H1 (cell line): Measurements from ENCODE around the gene BCKDHA. TPM values are rescaled to one million over a fixed set of nuclear protein-coding genes. Genes with fewer than 3 reads are reported as not detected.

Experiments used
- CTCF ChIA-PET: fragments of 300-600 bp; sonication (Branson Sonifier 250); formaldehyde crosslinking; loops from one replicate; lab custom pipeline; 2021; ENCODE audit not compliant: partially characterized antibody; lab: Charles Lee
- POLR2A ChIA-PET: fragments of 300-600 bp; sonication (Branson Sonifier 250); formaldehyde crosslinking; loops from one replicate; lab custom pipeline; 2021; ENCODE audit warnings: inconsistent platforms; ENCODE audit not compliant: partially characterized antibody; lab: Charles Lee
- DNase-seq, 2 experiments: peaks; one replicate each; pipeline versions ENCODE4 v3.0.0 to v3.0.0-alpha.2; 2010 to 2022; ENCODE audit warnings: low spot score in 2 of 2, low read depth in 1 of 2, mixed read lengths in 1 of 2
- FAIRE-seq: peaks from 2 replicates; lab custom pipeline; 2011; peaks lifted over from hg19 to GRCh38; lab: Jason Lieb, UNC
- H2AFZ ChIP-seq: 2 replicates; pipeline ENCODE4 v1.8.1; 2012; ENCODE audit warnings: low read length, inconsistent platforms
- H2AK5ac ChIP-seq: 2 replicates; pipeline ENCODE4 v1.6.1; 2013; ENCODE audit warnings: low read depth, low read length
- H2BK120ac ChIP-seq: replicated peaks from 2 replicates; pipeline ENCODE3; 2013; ENCODE audit warnings: low read depth, low read length, inconsistent platforms
- H2BK12ac ChIP-seq: 2 replicates; pipeline ENCODE4 v1.6.1; 2013; ENCODE audit warnings: low read depth, low read length
- H2BK15ac ChIP-seq: 2 replicates; pipeline ENCODE4 v1.6.1; 2013; ENCODE audit warnings: low read length
- H2BK20ac ChIP-seq: 2 replicates; pipeline ENCODE4 v1.6.1; 2013; ENCODE audit warnings: low read length
- H2BK5ac ChIP-seq: 2 replicates; pipeline ENCODE4 v1.6.1; 2013; ENCODE audit warnings: low read depth, low read length
- H3K14ac ChIP-seq: 2 replicates; pipeline ENCODE4 v1.6.1; 2013; ENCODE audit warnings: inconsistent platforms; ENCODE audit not compliant: insufficient read length
- H3K18ac ChIP-seq: 2 replicates; pipeline ENCODE4 v1.6.1; 2013; ENCODE audit warnings: low read length; ENCODE audit errors: extremely low read depth
- H3K23ac ChIP-seq: 2 replicates; pipeline ENCODE4 v1.6.1; 2013; ENCODE audit warnings: inconsistent platforms; ENCODE audit not compliant: insufficient read length
- H3K23me2 ChIP-seq: 2 replicates; pipeline ENCODE4 v1.6.1; 2013; ENCODE audit warnings: low read depth, low read length
- H3K27ac ChIP-seq: 2 replicates; pipeline ENCODE4 v1.6.1; 2011; ENCODE audit warnings: low read depth, low read length, inconsistent platforms
- H3K27me3 ChIP-seq, 4 experiments: replicated peaks in 1 of 4; 1 replicate in 1 of 4; 2 replicates in 3 of 4; pipeline versions ENCODE4 v1.6.1 to v1.8.1; 2011 to 2013; ENCODE audit warnings: low read length in 3 of 4, mild to moderate bottlenecking in 3 of 4, inconsistent platforms in 2 of 4, mixed read lengths in 2 of 4, moderate library complexity in 1 of 4; ENCODE audit not compliant: control insufficient read depth in 3 of 4, insufficient read depth in 3 of 4; ENCODE audit errors: extremely low read depth in 1 of 4
- H3K36me3 ChIP-seq, 4 experiments: 2 replicates each; pipeline versions ENCODE4 v1.6.1 to v1.8.1; 2011 to 2013; ENCODE audit warnings: mild to moderate bottlenecking in 4 of 4, low read length in 3 of 4, moderate library complexity in 2 of 4, control low read depth in 1 of 4, inconsistent platforms in 1 of 4; ENCODE audit not compliant: insufficient read depth in 4 of 4, control insufficient read depth in 2 of 4
- H3K4ac ChIP-seq: replicated peaks from 2 replicates; pipeline ENCODE3; 2013; ENCODE audit warnings: low read length, low read depth, mixed read lengths, inconsistent platforms; ENCODE audit not compliant: insufficient read length
- H3K4me1 ChIP-seq, 4 experiments: replicated peaks in 1 of 4; 1 replicate in 1 of 4; 2 replicates in 3 of 4; pipeline versions ENCODE4 v1.6.1 to v1.8.1; 2011 to 2013; ENCODE audit warnings: low read length in 3 of 4, inconsistent platforms in 2 of 4, mixed read lengths in 1 of 4; ENCODE audit not compliant: insufficient read depth in 4 of 4, control insufficient read depth in 3 of 4
- H3K4me2 ChIP-seq, 2 experiments: 2 replicates each; pipeline versions ENCODE4 v1.6.1 to v1.8.1; 2011 to 2013; ENCODE audit warnings: low read depth in 2 of 2, low read length in 2 of 2, control low read depth in 1 of 2, inconsistent platforms in 1 of 2, mild to moderate bottlenecking in 1 of 2; ENCODE audit not compliant: insufficient read depth in 1 of 2
- H3K4me3 ChIP-seq, 4 experiments: fragments of 200-600, 300-600 bp in 1 of 4; sonication (generic), shearing (Covaris generic), sonication (Bioruptor Twin) in 1 of 4; 2 replicates each; pipeline versions ENCODE4 v1.5.1 to v1.8.1; 2011 to 2016; ENCODE audit warnings: low read length in 4 of 4, low read depth in 3 of 4, control low read depth in 2 of 4, inconsistent platforms in 2 of 4, mild to moderate bottlenecking in 2 of 4, mixed read lengths in 1 of 4, moderate library complexity in 1 of 4; ENCODE audit not compliant: insufficient read depth in 2 of 4; ENCODE audit errors: extremely low read depth in 1 of 4
- H3K56ac ChIP-seq: replicated peaks from 2 replicates; pipeline ENCODE3; 2013; ENCODE audit warnings: low read depth, mild to moderate bottlenecking, mixed read lengths, low read length, inconsistent platforms; ENCODE audit not compliant: insufficient read length
- H3K79me1 ChIP-seq: 2 replicates; pipeline ENCODE4 v1.6.1; 2013; ENCODE audit warnings: low read depth, low read length, control low read depth
- H3K79me2 ChIP-seq, 2 experiments: 2 replicates each; pipeline versions ENCODE4 v1.6.1 to v1.8.1; 2012 to 2013; ENCODE audit warnings: low read length in 2 of 2, mild to moderate bottlenecking in 2 of 2, inconsistent platforms in 1 of 2; ENCODE audit not compliant: insufficient read depth in 2 of 2, control insufficient read depth in 1 of 2
- H3K9ac ChIP-seq, 4 experiments: replicated peaks in 1 of 4; 1 replicate in 1 of 4; 2 replicates in 3 of 4; pipeline versions ENCODE4 v1.6.1 to v1.8.1; 2011 to 2013; ENCODE audit warnings: low read depth in 3 of 4, low read length in 3 of 4, control low read depth in 2 of 4, mild to moderate bottlenecking in 2 of 4, moderate library complexity in 2 of 4, inconsistent platforms in 1 of 4; ENCODE audit errors: extremely low read depth in 1 of 4
- H3K9me3 ChIP-seq, 2 experiments: 2 replicates each; pipeline versions ENCODE4 v1.6.1 to v1.8.1; 2012 to 2013; ENCODE audit warnings: mild to moderate bottlenecking in 2 of 2, moderate library complexity in 2 of 2, control low read depth in 1 of 2, inconsistent platforms in 1 of 2, low read depth in 1 of 2, low read length in 1 of 2, mixed read lengths in 1 of 2; ENCODE audit not compliant: insufficient read depth in 2 of 2
- H4K20me1 ChIP-seq, 2 experiments: replicated peaks in 1 of 2; 2 replicates each; pipeline versions ENCODE3 to v1.8.1; 2011 to 2013; ENCODE audit warnings: inconsistent platforms in 2 of 2, low read length in 2 of 2, mild to moderate bottlenecking in 1 of 2; ENCODE audit not compliant: insufficient read depth in 2 of 2, control insufficient read depth in 1 of 2
- H4K5ac ChIP-seq: 2 replicates; pipeline ENCODE4 v1.6.1; 2013; ENCODE audit warnings: low read length, low read depth, mixed read lengths, inconsistent platforms; ENCODE audit not compliant: insufficient read length
- H4K8ac ChIP-seq: 2 replicates; pipeline ENCODE4 v1.8.0; 2013; ENCODE audit warnings: mild to moderate bottlenecking, moderate library complexity, low read length, inconsistent platforms; ENCODE audit not compliant: insufficient read depth; ENCODE audit errors: extremely low read depth
- H4K91ac ChIP-seq: replicated peaks from 2 replicates; pipeline ENCODE3; 2013; ENCODE audit warnings: low read length, mixed read lengths, inconsistent platforms; ENCODE audit not compliant: insufficient read length
- CHD1 ChIP-seq: IDR thresholded peaks from 2 replicates; pipeline ENCODE4 v1.6.1; 2012; ENCODE audit warnings: low read depth, low read length, improper control_type of control experiment
- MAX ChIP-seq: IDR thresholded peaks from 2 replicates; pipeline ENCODE4 v1.6.1; 2012; ENCODE audit warnings: inconsistent platforms
- WGBS, 2 experiments: shearing (Covaris generic) in 1 of 2; methylation state at CpG; one replicate each; pipeline versions ENCODE4 v1.1.6 to v1.1.7; 2013 to 2015; ENCODE audit warnings: low lambda C conversion rate in 2 of 2, mixed read lengths in 2 of 2, inconsistent platforms in 1 of 2, low coverage in 1 of 2, missing lambda C conversion rate in 1 of 2; ENCODE audit not compliant: insufficient replicate concordance in 2 of 2, insufficient coverage in 1 of 2, insufficient read length in 1 of 2; ENCODE audit errors: extremely low coverage in 1 of 2, missing lambda C conversion rate in 1 of 2; 5-methylcytosine and 5-hydroxymethylcytosine counted together
- polyA plus RNA-seq, 7 experiments: library from polyadenylated mRNA; depleted of rRNA in 3 of 7; stranded (reverse) in 5 of 7; unstranded in 2 of 7; fragments of >200 nt in 5 of 7; fragments of 200-250 nt in 2 of 7; gene quantifications; 1 replicate in 5 of 7; 2 replicates in 1 of 7; 4 replicates in 1 of 7; pipeline versions ENCODE4 v1.2.1 to v1.2.3, GENCODE V29; 2011 to 2013; ENCODE audit warnings: missing spikeins in 2 of 7, mixed read lengths in 2 of 7
- total RNA-seq: library from RNA; stranded (reverse); fragmentation: NEBNext Ultra II Directional; extraction: Animal tissue kit (Norgen Biotek cat#: 25700); gene quantifications from 2 replicates; pipeline ENCODE4 v1.2.1, GENCODE V29; 2021

Gene BCKDHA
- total and polyA plus RNA-seq, 2 of the 8 experiments (the other 6 are each of a cell fraction or from before 2014, with no cell fraction given): 14.2 to 69.6 TPM

DNA sequence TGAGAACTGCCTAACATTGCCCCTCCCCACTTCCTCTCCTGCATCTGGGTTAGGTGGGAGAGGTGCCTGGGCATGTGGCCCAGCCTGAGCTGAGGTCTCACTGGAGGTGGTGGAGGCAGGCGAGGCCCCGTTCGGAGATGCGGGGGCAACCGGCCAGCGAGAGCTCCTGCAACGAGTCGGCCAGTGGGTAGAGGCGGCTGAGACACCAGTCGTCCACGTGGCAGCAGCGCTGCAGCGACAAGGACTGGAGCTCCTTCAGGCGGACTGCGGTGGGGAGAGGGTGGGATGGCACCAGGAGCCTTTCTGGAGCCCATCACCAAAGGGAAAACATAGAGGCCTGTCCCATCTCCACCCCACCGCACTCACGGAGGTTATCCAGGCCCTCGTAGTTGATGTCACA is 35.6 kb downstream of the BCKDHA start:
- CTCF ChIA-PET: interaction anchor here (0.6 to 4.1 kb wide), 6 partner anchors 23 to 137 kb away, joined by 3 to 21 read pairs (median 4); no protein-coding TSS in a partner anchor
- TF ChIP-seq MAX (no peak), CHD1 (no peak)

More for the DNA sequence above, 35.6 kb downstream of the BCKDHA start:
- Histone ChIP-seq H3K36me3 (peaks cover 9 to 24% (median 21%) of the 10 kb centered on the region in 4 experiments; a peak in 7 of 8 replicates), H2BK12ac (no peak overlapping the region), H3K56ac (no peak overlapping the region), H3K79me1 (0 out of 2 replicates have a peak, but pooled peaks cover 3% of the 10 kb centered on the region), H4K20me1 (peaks cover 0 to 15% of the 10 kb centered on the region in 2 experiments), H3K23ac (no peak overlapping the region), H2BK20ac (no peak overlapping the region), H4K8ac (no peak overlapping the region), H3K79me2 (no peaks in the 10 kb centered on the region), H3K14ac (no peak overlapping the region), H3K27ac (no peak overlapping the region), H3K4me2 (no peak overlapping the region), H2AFZ (no peak overlapping the region), H3K9ac (no peak overlapping the region), H2AK5ac (no peak overlapping the region), H4K5ac (no peak overlapping the region), H3K4ac (no peak overlapping the region), H4K91ac (no peak overlapping the region), H3K23me2 (peaks cover 6% of the 10 kb centered on the region; the same call in 1 of the 2 replicates), H3K27me3 (no peaks in the 10 kb centered on the region), H2BK15ac (no peak overlapping the region), H3K4me3 (no peak overlapping the region), H3K4me1 (peaks cover 0 to 4% (median 2%) of the 10 kb centered on the region in 4 experiments; a peak in 5 of 7 replicates), H2BK5ac (no peak overlapping the region), H2BK120ac (no peak overlapping the region), H3K18ac (no peak overlapping the region), H3K9me3 (no peaks in the 10 kb centered on the region)
- DNase-seq (no peak), FAIRE-seq (no peak)
- 82% methylated on average over 13 of the region's 18 CpGs; no CpG with 5 or more reads in 1 of the 2 experiments for WGBS, 2 experiments
- POLR2A ChIA-PET: interaction anchor here (0.9 to 1.4 kb wide), 2 partner anchors 9 to 49 kb away, joined by 3 to 4 read pairs; no protein-coding TSS in a partner anchor
